Mucosa of stomach (tissue), 1 donor: ENCODE results near the gene THEM5.
A peak's percentile ranks its signal among the peaks of the same experiment; 100 is the strongest.

Experiments used
- H3K27me3 ChIP-seq: one replicate; pipeline ENCODE4 v1.7.0; 2013; ENCODE audit warnings: mild to moderate bottlenecking, low read length; ENCODE audit not compliant: control insufficient read depth, insufficient read depth
- H3K36me3 ChIP-seq: one replicate; pipeline ENCODE4 v1.7.0; 2013; ENCODE audit warnings: low read length; ENCODE audit not compliant: control insufficient read depth, insufficient read depth
- H3K4me1 ChIP-seq: one replicate; pipeline ENCODE4 v1.7.0; 2013; ENCODE audit warnings: mild to moderate bottlenecking, low read length; ENCODE audit not compliant: control insufficient read depth, insufficient read depth
- H3K4me3 ChIP-seq: one replicate; pipeline ENCODE4 v1.7.0; 2013; ENCODE audit warnings: low read length
- H3K9ac ChIP-seq: one replicate; pipeline ENCODE4 v1.7.0; 2013; ENCODE audit warnings: mild to moderate bottlenecking, low read length, moderate library complexity
- H3K9me3 ChIP-seq: one replicate; pipeline ENCODE4 v1.7.0; 2013; ENCODE audit warnings: mild to moderate bottlenecking, low read length, moderate library complexity; ENCODE audit not compliant: control insufficient read depth
- donor health status: Pancreatic carcinoma.

THEM5 gene

DNA sequence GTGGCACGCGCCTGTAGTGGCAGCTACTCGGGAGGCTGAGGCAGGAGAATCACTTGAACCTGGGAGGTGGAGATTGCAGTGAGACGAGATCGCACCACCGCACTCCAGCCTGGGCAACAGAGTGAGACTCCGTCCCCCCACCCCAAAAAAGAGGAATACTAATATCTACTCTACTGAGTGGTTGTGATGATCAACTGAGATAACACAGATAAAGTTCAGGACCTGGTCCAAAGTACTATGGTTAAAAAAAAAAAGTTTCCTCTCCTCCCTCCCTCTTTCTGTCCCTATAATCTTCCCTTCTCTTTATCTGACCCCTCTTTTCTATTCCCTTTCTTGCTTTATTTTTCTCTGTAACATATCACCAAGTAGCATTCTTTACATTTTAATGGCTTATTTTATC is 17.9 kb downstream of the THEM5 start:
- H3K4me3 ChIP-seq = no peak overlapping the region
- no peak overlapping the region for H3K9ac ChIP-seq
- H3K4me1 ChIP-seq = peaks cover 42% of the 10 kb centered on the region

GRCh38 chr1:151834239-151834638 is 19.3 kb downstream of the THEM5 start:
- peaks cover 43% of the 10 kb centered on the region for H3K4me1 ChIP-seq
- no peaks in the 10 kb centered on the region for H3K9me3 ChIP-seq
- no peak overlapping the region for H3K4me3 ChIP-seq
- no peaks in the 10 kb centered on the region for H3K36me3 ChIP-seq
- H3K27me3 ChIP-seq = peaks cover 14% of the 10 kb centered on the region
- no peak overlapping the region for H3K9ac ChIP-seq

More for the DNA sequence above, 17.9 kb downstream of the THEM5 start:
- Histone ChIP-seq H3K9me3 (no peaks in the 10 kb centered on the region), H3K27me3 (peaks cover 24% of the 10 kb centered on the region), H3K36me3 (no peaks in the 10 kb centered on the region)

GRCh38 chr1:151833172-151833900 is 20.2 kb downstream of the THEM5 start:
- Histone ChIP-seq H3K9ac (peak overlapping the region; percentile 38), H3K4me1 (peaks cover 39% of the 10 kb centered on the region), H3K4me3 (no peak overlapping the region), H3K36me3 (no peaks in the 10 kb centered on the region), H3K9me3 (no peaks in the 10 kb centered on the region), H3K27me3 (peaks cover 6% of the 10 kb centered on the region)

- H3K9ac ChIP-seq = peak overlapping the region; percentile 90
- no peak overlapping the region for H3K4me3 ChIP-seq
Observed at GRCh38 chr1:151832318-151832980, 21.1 kb downstream of the THEM5 start.

DNA sequence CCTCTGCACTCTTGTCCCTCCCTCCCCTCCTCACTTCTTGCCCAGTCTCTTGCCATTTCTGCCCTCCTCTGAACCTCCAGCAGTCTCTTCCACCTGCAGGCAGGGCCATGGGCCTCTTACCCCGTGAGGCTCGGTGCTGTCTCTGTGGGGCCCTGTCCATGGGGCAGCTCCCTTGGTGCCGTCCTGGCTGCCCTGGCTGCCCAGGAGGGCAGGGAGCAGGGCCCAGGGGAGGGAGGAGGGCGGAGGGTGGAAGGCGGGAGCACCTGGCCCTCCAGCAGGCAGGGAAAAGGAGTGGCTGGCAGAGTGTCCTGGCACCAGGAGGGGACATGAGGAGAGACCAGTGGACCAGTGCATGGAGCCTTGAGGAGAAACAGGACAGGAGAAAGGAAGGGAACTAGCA is 21.9 kb downstream of the THEM5 start, which contains the start of gene RORC:
TSS of gene RORC (minus strand) at position 198 of the 400 bp plus-strand sequence. CDS start at position 160, 38 bp downstream.
- Histone ChIP-seq H3K9me3 (no peaks in the 10 kb centered on the region), H3K4me3 (peak within 1 kb of the TSS; percentile 61), H3K36me3 (no peaks in the 10 kb centered on the region), H3K27me3 (no peaks in the 10 kb centered on the region), H3K4me1 (peaks cover 32% of the 10 kb centered on the region), H3K9ac (peak within 1 kb of the TSS; percentile 90)

More at GRCh38 chr1:151832318-151832980, 21.1 kb downstream of the THEM5 start:
- Histone ChIP-seq H3K4me1 (peaks cover 39% of the 10 kb centered on the region), H3K9me3 (no peaks in the 10 kb centered on the region), H3K27me3 (peaks cover under 1% of the 10 kb centered on the region), H3K36me3 (no peaks in the 10 kb centered on the region)

GRCh38 chr1:151831256-151831591 is 22.3 kb downstream of the THEM5 start:
- no peaks in the 10 kb centered on the region for H3K27me3 ChIP-seq
- peaks cover 28% of the 10 kb centered on the region for H3K4me1 ChIP-seq
- no peaks in the 10 kb centered on the region for H3K9me3 ChIP-seq
- H3K36me3 ChIP-seq = no peaks in the 10 kb centered on the region
- H3K9ac ChIP-seq = peak overlapping the region; percentile 90
- H3K4me3 ChIP-seq = peak overlapping the region; percentile 61

DNA sequence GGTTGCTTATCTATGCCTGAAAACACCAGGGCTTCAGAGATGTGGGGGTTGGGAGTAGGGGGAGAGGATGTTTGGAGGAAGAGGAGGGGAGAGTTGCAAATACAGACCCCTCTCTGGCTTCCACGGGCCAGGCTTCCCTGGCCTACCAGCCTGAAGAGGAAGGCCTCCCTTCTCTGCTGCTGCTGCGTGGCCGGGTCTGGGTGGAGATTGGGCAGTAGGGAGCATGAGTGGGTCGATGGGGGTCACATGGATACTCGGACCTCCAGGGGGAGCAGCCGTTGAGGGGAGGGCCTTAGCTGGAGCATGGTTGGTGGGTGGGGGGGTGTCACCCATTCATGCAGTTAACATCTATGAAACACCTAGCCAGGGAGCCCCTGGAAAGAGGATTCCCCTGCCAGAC is 23.5 kb downstream of the THEM5 start:
- Histone ChIP-seq H3K9ac (peak overlapping the region; percentile 45), H3K9me3 (no peaks in the 10 kb centered on the region), H3K36me3 (peaks cover 4% of the 10 kb centered on the region), H3K4me3 (no peak overlapping the region), H3K27me3 (no peaks in the 10 kb centered on the region), H3K4me1 (peaks cover 28% of the 10 kb centered on the region)

DNA sequence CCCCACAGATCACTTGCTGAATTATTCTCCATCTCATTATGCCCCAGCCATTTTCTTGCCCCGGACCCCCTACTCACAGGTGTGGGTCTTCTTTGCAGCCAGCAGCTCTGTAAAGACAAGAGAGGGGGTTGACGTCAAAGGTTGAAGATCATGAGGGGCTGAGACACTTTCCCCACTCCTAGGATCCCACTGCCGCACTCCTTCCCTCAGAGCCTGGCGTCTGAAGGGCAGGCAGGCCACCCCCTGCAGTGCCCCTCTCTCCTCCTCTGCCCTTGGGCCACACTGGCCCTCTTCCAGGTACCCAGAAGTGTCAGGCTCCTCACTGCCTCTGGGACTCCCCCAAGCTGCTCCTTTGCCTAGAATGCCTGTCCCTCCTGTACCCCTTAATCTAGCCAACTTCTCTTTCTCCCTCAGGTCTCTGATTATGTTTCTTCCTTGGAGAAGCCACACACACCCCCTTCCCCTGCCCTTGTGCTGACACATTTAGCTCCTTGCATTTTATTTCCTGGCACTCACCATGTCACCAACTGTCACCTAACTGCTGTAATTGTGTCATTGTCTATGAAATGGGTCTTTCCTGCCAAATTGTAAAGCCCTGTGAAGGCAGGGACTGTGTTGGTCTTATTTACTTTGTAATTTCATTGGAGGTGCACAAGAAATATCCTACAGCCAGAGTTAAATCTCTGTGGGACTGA is 24.0 kb downstream of the THEM5 start:
- peaks cover 4% of the 10 kb centered on the region for H3K36me3 ChIP-seq
- H3K4me1 ChIP-seq = peaks cover 28% of the 10 kb centered on the region
- H3K9ac ChIP-seq = peak overlapping the region; percentile 45
- H3K4me3 ChIP-seq = no peak overlapping the region
- H3K9me3 ChIP-seq = no peaks in the 10 kb centered on the region
- H3K27me3 ChIP-seq = no peaks in the 10 kb centered on the region

- peaks cover 28% of the 10 kb centered on the region for H3K4me1 ChIP-seq
- no peaks in the 10 kb centered on the region for H3K27me3 ChIP-seq
- H3K36me3 ChIP-seq = peaks cover 4% of the 10 kb centered on the region
- no peaks in the 10 kb centered on the region for H3K9me3 ChIP-seq
- no peak overlapping the region for H3K9ac ChIP-seq
- H3K4me3 ChIP-seq = no peak overlapping the region
Observed at GRCh38 chr1:151828921-151829320, 24.6 kb downstream of the THEM5 start.

DNA sequence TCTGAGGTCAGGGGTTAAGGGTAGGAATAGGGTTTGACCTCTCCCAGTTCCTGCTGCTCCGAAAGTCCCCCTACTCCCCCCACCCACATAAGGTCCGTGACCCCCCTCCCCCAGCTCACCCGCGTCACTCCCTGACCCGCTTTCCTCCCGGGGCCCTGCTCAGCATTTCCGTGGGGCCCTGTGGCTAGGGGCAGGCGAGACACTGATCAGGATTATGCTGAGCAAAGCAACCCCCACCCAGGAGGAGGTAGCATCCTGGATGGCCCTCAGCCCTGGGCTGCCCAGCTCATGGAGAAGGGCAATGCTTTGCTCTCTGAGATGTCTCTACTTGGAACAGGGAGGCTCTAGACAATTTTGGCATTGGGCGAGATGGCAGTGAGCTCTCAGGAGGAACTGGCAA is 25.7 kb downstream of the THEM5 start:
- Histone ChIP-seq H3K4me1 (peaks cover 27% of the 10 kb centered on the region), H3K9ac (no peak overlapping the region)

GRCh38 chr1:151825751-151826660 is 27.5 kb downstream of the THEM5 start:
- H3K9ac ChIP-seq = no peak overlapping the region
- no peaks in the 10 kb centered on the region for H3K27me3 ChIP-seq
- H3K36me3 ChIP-seq = peaks cover 4% of the 10 kb centered on the region
- no peaks in the 10 kb centered on the region for H3K9me3 ChIP-seq
- no peak overlapping the region for H3K4me3 ChIP-seq
- H3K4me1 ChIP-seq = peaks cover 18% of the 10 kb centered on the region

More for the DNA sequence above, 25.7 kb downstream of the THEM5 start:
- Histone ChIP-seq H3K4me3 (no peak overlapping the region), H3K9me3 (no peaks in the 10 kb centered on the region), H3K27me3 (no peaks in the 10 kb centered on the region), H3K36me3 (peaks cover 4% of the 10 kb centered on the region)
